ENCODE measurements around the gene FRS2. TPM values are rescaled to one million over a fixed set of nuclear protein-coding genes. Genes with fewer than 3 reads are reported as not detected.

FRS2 gene
- total RNA-seq, 1 donor from 2014 or later = 66.8 TPM

- no peak for DNase-seq (ENCODE audit: low read depth)
These were observed 153.8 kb downstream of the FRS2 start for GRCh38 chr12:69623970-69624369.

- no peak for DNase-seq (ENCODE audit: low read depth)
These were observed 157.3 kb downstream of the FRS2 start for GRCh38 chr12:69627501-69627900.

Small RNA genes within 50 kb of the gene (microRNA-seq; reads per million reads assigned to microRNA genes)
- gene MIR3913-1 (not detected), gene MIR3913-2 (not detected)

Other genes with a start within 250 kb of the FRS2 start
- 22.0 and 23.4 TPM in 2 replicates for gene CPSF6, start 230.8 kb upstream of the FRS2 start, total RNA-seq
- gene LYZ, start 122.0 kb upstream of the FRS2 start, total RNA-seq = not detected in 2 replicates
- 16.0 and 24.7 TPM in 2 replicates for gene YEATS4, start 110.6 kb upstream of the FRS2 start, total RNA-seq
- 297 and 325 TPM in 2 replicates for gene CCT2, start 115.1 kb downstream of the FRS2 start, total RNA-seq
- gene LRRC10, start 140.5 kb downstream of the FRS2 start, total RNA-seq = not detected in 2 replicates
- 40.9 and 42.2 TPM in 2 replicates for gene BEST3, start 228.9 kb downstream of the FRS2 start, total RNA-seq

Data from myocyte (in vitro differentiated cells).